ENCODE measurements around the gene YY1. TPM values are rescaled to one million over a fixed set of nuclear protein-coding genes. Genes with fewer than 3 reads are reported as not detected.

YY1 gene
- total and polyA plus RNA-seq, 9 of the 15 experiments (the other 6 are each of a cell fraction or from before 2014, with no cell fraction given): 20.8 to 74.2 (median 46.7) TPM

DNA sequence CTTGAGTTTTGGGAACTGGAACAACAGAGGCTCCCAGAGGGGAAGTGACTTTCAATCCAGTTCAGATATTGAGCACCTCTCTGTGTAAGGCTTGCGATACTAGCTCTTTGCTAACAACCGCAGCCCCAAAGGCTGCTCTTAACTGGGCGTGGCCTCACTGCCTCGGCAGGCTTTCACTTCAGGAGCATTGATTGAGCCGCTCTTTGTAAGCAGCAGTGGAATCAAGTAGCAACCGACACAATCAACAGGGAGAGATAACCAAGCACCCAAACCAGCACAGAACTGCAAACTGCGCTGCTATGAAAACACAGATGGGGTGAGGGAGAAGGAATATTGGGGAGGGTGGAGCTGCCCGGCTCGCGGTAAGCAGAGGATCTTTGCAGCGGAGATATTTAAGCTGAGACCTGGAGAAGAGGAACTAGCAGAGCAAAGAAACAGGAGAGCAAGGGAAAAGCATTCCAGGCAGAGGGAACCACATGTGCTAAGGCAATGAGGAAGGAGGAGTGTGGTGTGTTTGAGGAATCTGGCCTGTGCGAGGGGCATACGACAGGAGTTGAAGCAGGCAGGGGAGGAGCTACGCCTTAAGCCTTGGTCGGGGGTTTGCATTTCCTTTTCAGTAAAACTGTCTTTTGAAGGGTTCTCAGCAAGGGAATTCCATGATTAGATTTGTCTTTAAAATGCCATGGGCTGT, 17.3 kb upstream of the YY1 start (continued):
- TF ChIP-seq NKRF (IDR thresholded peaks at IDR 0.05; ENCODE audit: borderline replicate concordance) (peak; percentile 53; the same call in 1 of the 2 replicates), SRSF1 (IDR thresholded peaks at IDR 0.05; ENCODE audit: low read depth, low read length) (no peak), TAL1 (IDR thresholded peaks at IDR 0.05) (peak; percentile 17; the same call in 1 of the 2 replicates), EWSR1 (IDR thresholded peaks at IDR 0.05; ENCODE audit: borderline replicate concordance, low read depth, partially characterized antibody) (no peak), FOXO4 (CRISPR knock-in tag; IDR thresholded peaks at IDR 0.05) (no peak), ZNF133 (CRISPR knock-in tag; IDR thresholded peaks at IDR 0.05) (no peak), ZBTB43 (CRISPR knock-in tag; IDR thresholded peaks at IDR 0.05) (no peak), LCOR (CRISPR knock-in tag; IDR thresholded peaks at IDR 0.05) (0 out of 2 replicates have a peak, but pooled peaks have one; percentile 47), ZNF408 (CRISPR knock-in tag; IDR thresholded peaks at IDR 0.05; ENCODE audit: low read depth) (no peak), BCOR (IDR thresholded peaks at IDR 0.05) (peak; percentile 69), ZNF668 (CRISPR knock-in tag; IDR thresholded peaks at IDR 0.05) (no peak), POLR2A (conservative IDR thresholded peaks at IDR 0.05) (0 out of 2 replicates have a peak, but pooled peaks have one; percentile 36), TEAD1 (CRISPR knock-in tag; IDR thresholded peaks at IDR 0.05) (peak in 1 of 2 experiments; percentile 38; a peak in 1 of 4 replicates), RBBP5 (IDR thresholded peaks at IDR 0.05; ENCODE audit: borderline replicate concordance, insufficient read depth, low read length, poor library complexity, severe bottlenecking) (peak; percentile 43), ARID1B (IDR thresholded peaks at IDR 0.05) (peak; percentile 39; the same call in 1 of the 2 replicates), ZNF354B (CRISPR knock-in tag; IDR thresholded peaks at IDR 0.05) (no peak), TCF7 (IDR thresholded peaks at IDR 0.05; ENCODE audit: borderline replicate concordance) (no peak), DPF2 (IDR thresholded peaks at IDR 0.05) (peak; percentile 40; the same call in 1 of the 2 replicates), SPI1 (IDR thresholded peaks at IDR 0.05; ENCODE audit: borderline replicate concordance, low read depth, low read length) (peak; percentile 80; the same call in 1 of the 2 replicates), MAX (CRISPR knock-in tag; IDR thresholded peaks at IDR 0.05) (0 out of 2 replicates have a peak, but pooled peaks have one; percentile 13)
